HL-60/S4 (cell line): Measurements from ENCODE around the gene ASCL5.

ENCODE experiments used
- in situ Hi-C: fragments of 300-500 bp; cut with MboI; formaldehyde crosslinking; loops from 2 replicates; pipeline ENCODE4 v1.14.3; 2022; ENCODE audit warnings: low sequenced_read_pairs

Gene ASCL5

GRCh38 chr1:201088901-201089525, 38.0 kb downstream of the ASCL5 start:
- in situ Hi-C loops, result no loop called here

- in situ Hi-C loops, result no loop called here
Observed at GRCh38 chr1:201088395-201088794, 38.6 kb downstream of the ASCL5 start.

GRCh38 chr1:201085902-201086735, 40.9 kb downstream of the ASCL5 start:
- in situ Hi-C loops, result no loop called here

- in situ Hi-C loops, result no loop called here
Observed at GRCh38 chr1:201084295-201084694, 42.7 kb downstream of the ASCL5 start.

GRCh38 chr1:201083741-201084140, 43.2 kb downstream of the ASCL5 start:
- in situ Hi-C loops, result no loop called here

- in situ Hi-C loops, result no loop called here
Observed at GRCh38 chr1:201080135-201080534, 46.8 kb downstream of the ASCL5 start.

GRCh38 chr1:201077736-201078135, 49.2 kb downstream of the ASCL5 start:
- in situ Hi-C loops, result no loop called here

- in situ Hi-C loops, result no loop called here
Observed at GRCh38 chr1:201077116-201077515, 49.9 kb downstream of the ASCL5 start.

- in situ Hi-C loops, result no loop called here
Observed at GRCh38 chr1:201076092-201076491, 50.9 kb downstream of the ASCL5 start.

GRCh38 chr1:201074018-201074417, 53.0 kb downstream of the ASCL5 start:
- in situ Hi-C loops, result no loop called here

- in situ Hi-C loops, result no loop called here
Observed at GRCh38 chr1:201072922-201073321, 54.1 kb downstream of the ASCL5 start.

- in situ Hi-C loops, result no loop called here
Observed at GRCh38 chr1:201072149-201072548, 54.8 kb downstream of the ASCL5 start.

GRCh38 chr1:201069636-201070035, 57.3 kb downstream of the ASCL5 start:
- in situ Hi-C loops, result no loop called here

- in situ Hi-C loops, result no loop called here
Observed at GRCh38 chr1:201068976-201069375, 58.0 kb downstream of the ASCL5 start.

GRCh38 chr1:201066986-201067385, 60.0 kb downstream of the ASCL5 start:
- in situ Hi-C loops, result no loop called here

GRCh38 chr1:201065686-201066085, 61.3 kb downstream of the ASCL5 start:
- in situ Hi-C loops, result no loop called here

- in situ Hi-C loops, result no loop called here
Observed at GRCh38 chr1:201064806-201065205, 62.2 kb downstream of the ASCL5 start.
